SU-DHL-6 (cell line): ENCODE measurements around the gene ITPR2.

Experiments
- CTCF ChIP-seq: fragments of 200-600 bp; sonication (generic); IDR thresholded peaks from one replicate; pipeline ENCODE4 v1.5.1; 2017; ENCODE audit warnings: antibody characterized with exemption, mild to moderate bottlenecking, low read length, moderate library complexity; ENCODE audit not compliant: insufficient read depth, poor library complexity, severe bottlenecking
- EZH2phosphoT487 ChIP-seq: fragments of 200-600 bp; sonication (generic), shearing (Covaris generic); conservative IDR thresholded peaks from 2 replicates; pipeline ENCODE4 v1.6.1; 2018; ENCODE audit warnings: mild to moderate bottlenecking, antibody characterized with exemption, low read length, moderate library complexity, mixed read lengths

GRCh38 chr12:26661399-26661798, 171.6 kb downstream of the ITPR2 start:
- TF ChIP-seq CTCF (no peak), EZH2phosphoT487 (no peak)
